GM21447 (cell line): ENCODE data around the gene BIRC3.
A peak's percentile ranks its signal among the peaks of the same experiment; 100 is the strongest.
"Not testable (repeated sequence)": the region's sequence is repeated elsewhere in the genome, so short reads cannot be mapped to it uniquely, and the experiment has no call there.

Experiments
- ATAC-seq: cut with Tn5 transposase; IDR thresholded peaks from one replicate; pipeline ENCODE4 v1.9.1; 2021; ENCODE audit not compliant: unreplicated experiment

The BIRC3 gene

DNA sequence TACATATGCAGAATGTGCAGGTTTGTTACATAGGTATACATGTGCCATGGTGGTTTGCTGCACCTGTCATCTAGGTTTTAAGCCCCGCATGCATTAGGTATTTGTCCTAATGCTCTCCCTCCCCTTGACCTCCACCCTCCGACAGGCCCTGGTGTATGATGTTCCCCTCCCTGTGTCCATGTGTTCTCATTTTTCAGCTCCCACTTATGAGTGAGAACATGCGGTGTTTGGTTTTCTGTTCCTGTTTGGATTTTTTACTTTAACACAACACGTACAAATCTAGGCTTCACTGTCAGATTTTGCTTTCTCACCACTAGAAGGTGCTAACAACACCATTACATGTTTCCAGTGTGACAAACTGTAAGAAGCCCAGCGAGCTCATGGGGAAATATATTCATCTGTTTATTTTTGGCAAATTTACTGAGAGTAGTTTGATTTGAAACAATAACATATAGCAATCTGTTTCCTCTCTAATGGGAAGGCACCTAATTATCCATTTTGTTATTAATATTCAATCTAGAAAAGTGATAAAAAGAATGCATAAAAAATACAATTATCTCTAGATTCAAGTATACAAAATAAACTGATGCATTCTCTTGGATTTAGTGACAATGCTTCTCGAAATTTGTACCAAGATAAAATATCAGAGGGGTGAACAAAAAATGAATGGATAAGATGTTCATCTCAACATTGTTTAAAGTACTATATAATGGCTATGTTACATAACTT lies 23.2 kb upstream of the BIRC3 start:
- peak; percentile 91 for ATAC-seq

DNA sequence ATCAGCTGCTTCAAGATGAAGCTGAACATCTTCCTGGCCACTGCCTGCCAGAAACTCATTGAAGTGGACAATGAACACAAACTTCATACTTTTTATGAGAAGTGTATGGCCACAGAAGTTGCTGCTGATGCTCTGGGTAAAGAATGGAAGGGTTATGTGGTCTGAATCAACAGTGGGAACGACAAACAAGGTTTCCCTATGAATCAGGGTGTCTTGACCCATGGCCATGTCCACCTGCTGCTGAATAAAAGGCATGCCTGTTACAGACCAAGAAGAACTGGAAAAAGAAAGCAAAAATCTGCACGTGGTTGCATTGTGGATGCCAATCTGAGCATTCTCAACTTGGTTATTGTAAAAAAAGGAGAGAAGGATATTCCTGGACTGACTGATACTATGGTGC lies 22.2 kb upstream of the BIRC3 start:
- ATAC-seq = peak; percentile 49

DNA sequence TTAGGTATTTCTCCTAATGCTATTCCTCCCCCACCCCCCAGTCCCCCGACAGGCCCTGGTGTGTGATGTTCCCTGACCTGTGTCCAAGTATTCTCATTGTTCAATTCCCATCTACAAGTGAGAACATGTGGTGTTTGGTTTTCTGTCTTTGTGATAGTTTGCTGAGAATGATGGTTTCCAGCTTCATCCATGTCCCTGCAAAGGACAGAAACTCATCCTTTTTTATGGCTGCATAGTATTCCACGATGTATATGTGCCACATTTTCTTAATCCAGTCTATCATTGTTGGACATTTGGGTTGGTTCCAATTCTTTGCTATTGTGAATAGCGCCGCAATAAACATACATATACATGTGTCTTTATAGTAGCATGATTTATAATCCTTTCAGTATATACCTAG lies 20.5 kb upstream of the BIRC3 start:
- ATAC-seq = not testable (repeated sequence)

DNA sequence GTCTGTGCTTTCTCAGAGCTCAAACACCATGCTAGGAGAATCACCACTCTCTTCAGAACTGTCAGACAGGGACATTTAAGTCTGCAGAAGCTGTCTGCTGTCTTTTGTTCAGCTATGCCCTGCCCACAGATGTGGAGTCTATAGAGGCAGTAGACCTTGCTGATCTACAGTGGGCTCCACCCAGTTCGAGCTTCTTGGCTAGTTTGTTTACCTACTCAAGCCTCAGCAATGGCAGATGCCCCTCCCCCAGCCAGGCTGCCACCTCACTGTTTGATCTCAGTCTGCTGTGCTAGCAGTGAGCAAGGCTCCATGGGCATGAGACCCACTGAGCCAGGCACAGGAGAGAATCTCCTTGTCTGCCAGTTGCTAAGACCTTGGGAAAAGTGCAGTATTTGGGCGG lies 16.4 kb upstream of the BIRC3 start:
- not testable (repeated sequence) for ATAC-seq

GRCh38 chr11:102302241-102302640 lies 15.0 kb upstream of the BIRC3 start:
- ATAC-seq = no peak

DNA sequence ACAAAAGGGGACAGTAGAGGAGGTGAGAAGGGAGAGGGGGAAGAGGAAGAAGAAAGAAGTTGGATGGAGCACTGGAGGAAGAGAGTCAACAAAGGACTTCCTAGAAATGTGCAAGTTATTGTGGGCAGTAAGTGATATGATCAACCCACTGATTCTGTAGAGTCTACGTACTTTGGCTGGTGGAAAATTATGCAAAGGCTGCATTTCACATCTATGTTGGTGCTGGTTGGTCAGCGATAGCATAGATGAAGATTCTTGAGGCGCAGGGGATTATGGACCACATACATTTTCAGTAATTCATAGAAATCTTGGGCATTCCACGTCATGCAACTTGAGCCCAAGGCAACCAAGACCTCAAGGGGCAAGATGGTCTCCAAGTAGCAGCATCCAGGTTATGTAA lies 12.6 kb upstream of the BIRC3 start:
- no peak for ATAC-seq

GRCh38 chr11:102305352-102306047 lies 11.8 kb upstream of the BIRC3 start:
- ATAC-seq = no peak

DNA sequence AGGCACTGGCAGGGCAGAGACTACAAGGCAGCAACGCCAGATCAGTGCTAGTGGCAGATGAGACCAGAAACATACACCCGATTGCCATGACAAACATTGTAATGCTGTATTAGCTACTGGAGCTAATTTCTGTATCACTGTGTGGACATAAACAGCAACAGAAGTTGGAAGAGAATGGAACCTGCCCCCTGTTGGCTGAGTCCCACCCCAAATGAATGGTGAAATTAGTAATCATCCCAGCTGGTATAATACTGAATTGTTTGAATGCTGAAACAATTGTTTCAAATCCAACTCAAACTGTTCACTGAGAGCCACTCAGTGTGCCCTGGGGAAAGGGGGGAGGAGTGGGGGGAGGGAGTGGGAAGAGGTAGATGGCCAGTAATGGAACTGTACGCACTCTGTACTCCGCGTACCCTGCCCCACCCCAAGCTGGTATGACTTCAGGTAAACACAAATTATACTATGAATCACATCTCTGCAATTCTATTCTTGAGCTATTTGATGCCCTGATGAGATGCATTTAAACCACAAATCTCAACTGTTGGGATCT lies 11.2 kb upstream of the BIRC3 start:
- no peak for ATAC-seq

- ATAC-seq = no peak
Measured at GRCh38 chr11:102306817-102307726, 10.2 kb upstream of the BIRC3 start.

DNA sequence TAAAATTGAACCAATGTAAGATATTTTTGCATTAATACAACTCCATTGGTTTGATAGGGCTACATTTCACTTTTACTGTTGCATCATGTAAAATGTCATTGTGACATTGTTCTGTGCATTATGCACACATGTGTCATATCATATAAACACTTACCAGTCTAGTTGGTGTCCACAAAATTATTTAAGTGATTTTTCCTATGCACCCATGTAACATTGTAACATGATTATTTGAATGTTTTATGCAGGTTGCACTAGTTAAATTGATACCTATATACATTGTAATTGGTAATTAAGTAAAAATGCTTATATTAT lies 9.6 kb upstream of the BIRC3 start:
- no peak for ATAC-seq

GRCh38 chr11:102309621-102310541 lies 7.4 kb upstream of the BIRC3 start:
- ATAC-seq = no peak

- no peak for ATAC-seq
Measured at GRCh38 chr11:102312667-102313066, 4.6 kb upstream of the BIRC3 start.

DNA sequence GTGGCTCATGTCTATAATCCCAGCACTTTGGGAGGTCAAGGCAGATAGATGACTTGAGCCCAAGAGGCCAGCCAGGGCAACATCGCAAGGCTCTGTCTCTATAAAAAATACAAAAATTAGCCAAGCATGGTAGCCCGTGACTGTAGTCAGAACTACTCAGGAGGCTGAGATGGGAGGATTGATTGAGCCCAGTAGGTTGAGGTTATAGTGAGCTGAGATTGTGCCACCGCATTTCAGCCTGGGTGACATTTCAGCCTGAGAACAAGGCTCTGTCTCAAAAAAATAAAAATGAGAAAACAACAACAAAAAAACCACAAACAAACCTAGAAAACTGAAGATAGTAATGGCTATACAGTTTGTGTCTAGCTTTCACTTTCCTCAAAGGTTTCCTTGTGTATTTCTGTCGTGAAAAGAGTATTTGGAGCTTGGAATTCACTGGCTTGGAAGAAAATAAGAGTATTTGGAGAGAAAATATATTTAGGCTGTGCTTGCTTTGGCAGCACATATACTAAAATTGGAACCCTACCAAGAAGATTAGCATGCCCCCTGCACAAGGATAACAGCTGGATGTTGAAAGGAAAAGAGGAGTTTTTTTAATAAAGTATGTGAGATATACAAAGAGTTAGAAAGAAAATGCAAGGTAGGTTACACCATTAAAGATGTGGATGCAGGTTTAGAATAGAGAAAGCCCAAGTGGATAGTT lies 3.9 kb upstream of the BIRC3 start:
- no peak for ATAC-seq

- ATAC-seq = no peak
Measured at GRCh38 chr11:102314784-102315183, 2.5 kb upstream of the BIRC3 start.

GRCh38 chr11:102316346-102316904 lies 859 bp upstream of the BIRC3 start:
- ATAC-seq = no peak

GRCh38 chr11:102317768-102318103 lies 452 bp downstream of the BIRC3 start:
- no peak for ATAC-seq

GRCh38 chr11:102318469-102318868 lies 1.2 kb downstream of the BIRC3 start:
- peak; percentile 14 for ATAC-seq

DNA sequence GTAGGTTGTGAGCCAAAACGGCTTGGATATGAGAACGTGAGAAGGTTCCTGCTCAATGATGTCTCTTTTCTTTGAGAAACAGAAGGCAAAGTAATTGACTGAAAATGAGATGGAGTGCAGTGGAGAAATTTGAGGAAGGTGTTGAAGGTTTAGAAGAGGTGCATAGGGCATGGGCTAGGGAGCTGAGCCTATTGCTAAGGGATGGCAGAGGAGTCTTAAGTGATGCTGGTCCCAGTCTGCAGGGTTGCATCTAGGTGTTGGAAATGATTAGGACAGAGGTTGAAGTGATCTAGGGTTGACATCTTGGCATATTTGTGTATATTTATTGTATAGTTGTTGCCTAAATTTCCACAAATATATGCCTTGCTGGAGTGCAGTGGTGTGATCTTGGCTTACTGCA lies 2.3 kb downstream of the BIRC3 start:
- ATAC-seq = no peak

- no peak for ATAC-seq
Measured at GRCh38 chr11:102320188-102320587, 2.9 kb downstream of the BIRC3 start.

- no peak for ATAC-seq
Measured at GRCh38 chr11:102320679-102321078, 3.4 kb downstream of the BIRC3 start.
